Nephron progenitor cell (in vitro differentiated cells): Measurements from ENCODE around the gene SRPRB.
A peak's percentile ranks its signal among the peaks of the same experiment; 100 is the strongest.

Experiments
- DNase-seq: peaks from one replicate; pipeline ENCODE4 v3.0.0; 2021
- H3K27ac Mint-ChIP-seq: 2 replicates; pipeline ENCODE4 v1.8.0; 2021; ENCODE audit warnings: mild to moderate bottlenecking, moderate library complexity, mixed read lengths
- H3K27me3 Mint-ChIP-seq: 2 replicates; pipeline ENCODE4 v1.8.0; 2021; ENCODE audit warnings: mild to moderate bottlenecking, low read depth, mixed read lengths; ENCODE audit not compliant: poor library complexity
- H3K36me3 Mint-ChIP-seq: 2 replicates; pipeline ENCODE4 v1.8.0; 2021; ENCODE audit warnings: low read depth, mixed read lengths
- H3K4me1 Mint-ChIP-seq: 2 replicates; pipeline ENCODE4 v1.8.0; 2021; ENCODE audit warnings: mixed read lengths
- H3K4me3 Mint-ChIP-seq: 2 replicates; pipeline ENCODE4 v1.8.0; 2021; ENCODE audit warnings: mild to moderate bottlenecking, moderate library complexity, mixed read lengths
- H3K9me3 Mint-ChIP-seq: 2 replicates; pipeline ENCODE4 v1.8.0; 2021; ENCODE audit warnings: mild to moderate bottlenecking, moderate library complexity, mixed read lengths
- TF ChIP-seq, protein P1 (sequence below): fragments of 200-600 bp; sonication (generic); IDR thresholded peaks from 2 replicates; pipeline ENCODE4 v1.5.0; 2021; ENCODE audit warnings: antibody characterized with exemption

SRPRB gene

DNA sequence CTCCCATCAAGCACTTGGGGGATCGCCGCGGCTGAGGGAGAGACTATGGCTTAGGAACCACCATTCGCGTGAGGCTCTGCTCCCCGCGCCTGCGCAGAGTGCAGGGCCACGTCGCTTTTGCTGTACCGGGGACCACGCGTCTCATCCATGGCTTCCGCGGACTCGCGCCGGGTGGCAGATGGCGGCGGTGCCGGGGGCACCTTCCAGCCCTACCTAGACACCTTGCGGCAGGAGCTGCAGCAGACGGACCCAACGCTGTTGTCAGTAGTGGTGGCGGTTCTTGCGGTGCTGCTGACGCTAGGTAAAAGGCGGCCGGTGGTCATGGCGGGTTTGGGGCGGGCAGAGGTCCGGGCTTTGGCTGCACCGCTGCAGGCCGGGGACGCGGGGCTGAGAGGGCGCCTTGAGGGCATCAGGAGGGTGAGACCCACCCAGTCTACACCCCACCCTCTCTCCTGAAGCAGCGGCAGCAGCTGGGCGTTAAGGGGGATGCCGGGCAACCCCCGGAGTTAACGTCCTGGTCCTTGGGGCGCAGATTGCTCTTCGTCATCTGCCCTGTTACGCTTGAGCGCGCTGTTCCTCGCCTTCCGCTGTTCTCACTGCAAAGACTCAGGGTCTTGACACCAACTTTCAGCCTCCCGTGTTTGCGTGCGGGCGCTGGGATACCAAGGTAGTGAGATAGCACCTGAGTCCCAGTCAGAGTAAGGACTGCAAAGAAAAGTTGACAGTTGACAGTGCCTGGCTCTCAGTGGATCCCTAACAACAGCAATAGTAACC lies at the start of gene SRPRB:
SRPRB (plus strand) TSS at position 114 of the 774 bp plus-strand sequence; CDS start at position 148, 34 bp downstream.
- peaks cover 26% of the 10 kb centered on the region for H3K27me3 Mint-ChIP-seq
- TF ChIP-seq, protein P1, sequence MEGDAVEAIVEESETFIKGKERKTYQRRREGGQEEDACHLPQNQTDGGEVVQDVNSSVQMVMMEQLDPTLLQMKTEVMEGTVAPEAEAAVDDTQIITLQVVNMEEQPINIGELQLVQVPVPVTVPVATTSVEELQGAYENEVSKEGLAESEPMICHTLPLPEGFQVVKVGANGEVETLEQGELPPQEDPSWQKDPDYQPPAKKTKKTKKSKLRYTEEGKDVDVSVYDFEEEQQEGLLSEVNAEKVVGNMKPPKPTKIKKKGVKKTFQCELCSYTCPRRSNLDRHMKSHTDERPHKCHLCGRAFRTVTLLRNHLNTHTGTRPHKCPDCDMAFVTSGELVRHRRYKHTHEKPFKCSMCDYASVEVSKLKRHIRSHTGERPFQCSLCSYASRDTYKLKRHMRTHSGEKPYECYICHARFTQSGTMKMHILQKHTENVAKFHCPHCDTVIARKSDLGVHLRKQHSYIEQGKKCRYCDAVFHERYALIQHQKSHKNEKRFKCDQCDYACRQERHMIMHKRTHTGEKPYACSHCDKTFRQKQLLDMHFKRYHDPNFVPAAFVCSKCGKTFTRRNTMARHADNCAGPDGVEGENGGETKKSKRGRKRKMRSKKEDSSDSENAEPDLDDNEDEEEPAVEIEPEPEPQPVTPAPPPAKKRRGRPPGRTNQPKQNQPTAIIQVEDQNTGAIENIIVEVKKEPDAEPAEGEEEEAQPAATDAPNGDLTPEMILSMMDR: no peak
- DNase-seq: peak; percentile 94

DNA sequence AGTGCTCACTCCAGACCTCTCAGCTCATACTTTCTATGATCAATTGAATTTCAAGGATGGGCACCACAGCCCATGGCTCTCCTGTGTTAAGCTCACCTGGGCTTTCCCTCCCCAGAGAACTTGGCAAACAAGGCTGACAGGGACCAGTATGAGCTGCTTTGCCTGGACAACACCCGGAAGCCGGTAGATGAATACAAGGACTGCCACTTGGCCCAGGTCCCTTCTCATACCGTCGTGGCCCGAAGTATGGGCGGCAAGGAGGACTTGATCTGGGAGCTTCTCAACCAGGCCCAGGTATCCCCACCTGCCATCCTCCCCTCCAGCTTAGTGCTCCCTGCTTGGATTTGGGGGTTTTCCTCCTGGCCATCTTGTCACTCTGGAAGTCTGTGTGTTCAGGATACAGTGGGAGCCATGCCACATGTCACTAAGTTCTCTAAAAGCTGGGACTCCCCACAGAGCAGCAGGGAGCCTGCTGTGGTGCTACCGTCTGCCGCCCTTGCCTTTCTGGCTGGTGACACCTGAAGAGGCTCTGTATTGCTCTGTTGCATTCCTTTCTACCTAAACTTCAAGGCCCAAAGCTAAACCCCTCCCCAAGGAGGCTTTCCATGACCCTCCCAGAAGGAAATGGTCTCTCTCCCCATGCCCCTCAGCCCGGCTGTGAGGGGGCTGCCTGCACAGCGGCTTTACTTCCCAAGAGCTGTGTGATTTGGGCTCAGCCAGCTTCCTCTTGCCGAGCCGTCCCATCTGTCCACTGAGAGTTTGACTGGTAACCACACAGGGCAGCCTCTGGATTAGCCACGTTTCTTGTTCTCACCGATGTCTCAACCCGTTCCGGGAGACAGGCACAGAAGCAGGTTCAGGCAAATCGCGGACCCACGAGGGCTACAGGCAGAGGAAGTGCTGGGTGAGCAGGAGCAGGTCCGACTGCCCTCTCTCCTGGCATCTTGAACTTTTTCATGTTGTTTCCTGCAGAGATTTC lies 48.6 kb upstream of the SRPRB start:
- Mint-ChIP-seq H3K4me3 (no peak overlapping the region), H3K9me3 (no peaks in the 10 kb centered on the region), H3K27me3 (peaks cover 10% of the 10 kb centered on the region), H3K4me1 (no peaks in the 10 kb centered on the region), H3K27ac (no peak overlapping the region), H3K36me3 (no peaks in the 10 kb centered on the region)
- no peak for DNase-seq
- TF ChIP-seq, protein P1: no peak

More for the DNA sequence above, at the start of gene SRPRB:
- H3K36me3 Mint-ChIP-seq: peaks cover 30% of the 10 kb centered on the region
- no peak within 1 kb of the TSS for H3K27ac Mint-ChIP-seq
- no peaks in the 10 kb centered on the region for H3K9me3 Mint-ChIP-seq
- peaks cover 21% of the 10 kb centered on the region for H3K4me1 Mint-ChIP-seq
- peak within 1 kb of the TSS; percentile 96 for H3K4me3 Mint-ChIP-seq

GRCh38 chr3:133757701-133758567 lies 47.7 kb upstream of the SRPRB start:
- Mint-ChIP-seq H3K9me3 (no peaks in the 10 kb centered on the region), H3K4me1 (no peaks in the 10 kb centered on the region), H3K27me3 (peaks cover 12% of the 10 kb centered on the region), H3K36me3 (no peaks in the 10 kb centered on the region), H3K27ac (no peak overlapping the region), H3K4me3 (no peak overlapping the region)
- DNase-seq: no peak
- TF ChIP-seq, protein P1: no peak

DNA sequence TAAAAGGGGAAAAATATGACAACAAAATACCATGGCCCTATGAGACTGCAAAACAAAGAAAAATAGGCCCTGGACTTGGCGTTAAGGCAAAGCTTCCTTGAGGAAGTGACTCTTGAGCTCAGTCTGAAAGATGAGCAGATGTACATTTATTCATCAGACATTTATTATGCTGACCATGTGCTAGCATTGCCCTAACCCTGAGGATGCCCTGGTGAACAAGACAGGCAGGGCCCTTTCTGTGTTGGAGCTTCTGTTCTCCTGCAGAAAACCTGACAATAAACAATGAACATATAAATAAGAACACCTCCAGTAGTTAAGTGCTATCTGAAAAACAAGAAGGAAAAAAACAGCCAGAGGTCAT lies 47.1 kb upstream of the SRPRB start:
- Mint-ChIP-seq H3K36me3 (no peaks in the 10 kb centered on the region), H3K4me3 (no peak overlapping the region), H3K27ac (no peak overlapping the region), H3K27me3 (peaks cover 18% of the 10 kb centered on the region), H3K9me3 (no peaks in the 10 kb centered on the region), H3K4me1 (no peaks in the 10 kb centered on the region)
- TF ChIP-seq, protein P1: no peak
- no peak for DNase-seq

GRCh38 chr3:133758964-133759739 lies 46.5 kb upstream of the SRPRB start:
- no peak for DNase-seq
- Mint-ChIP-seq H3K4me1 (no peaks in the 10 kb centered on the region), H3K4me3 (no peak overlapping the region), H3K27ac (no peak overlapping the region), H3K27me3 (peaks cover 24% of the 10 kb centered on the region), H3K36me3 (no peaks in the 10 kb centered on the region), H3K9me3 (no peaks in the 10 kb centered on the region)
- TF ChIP-seq, protein P1: no peak
